Lower leg skin (tissue), 3 donors: ENCODE data around the gene CD200.

Experiments
- POLR2A ChIP-seq, 2 donors: fragments of 450-650 bp; IDR thresholded peaks; one replicate each; pipeline ENCODE4 v1.6.1; 2016 to 2017; ENCODE audit warnings: antibody characterized with exemption in 2 of 2, mild to moderate bottlenecking in 1 of 2, moderate library complexity in 1 of 2
- TF ChIP-seq, protein P1 (sequence below), 3 donors: fragments of 450-650 bp; IDR thresholded peaks; one replicate each; pipeline ENCODE4 v1.5.1; 2016; ENCODE audit warnings: antibody characterized with exemption in 3 of 3, mild to moderate bottlenecking in 3 of 3, moderate library complexity in 2 of 3

- TF ChIP-seq, protein P1, sequence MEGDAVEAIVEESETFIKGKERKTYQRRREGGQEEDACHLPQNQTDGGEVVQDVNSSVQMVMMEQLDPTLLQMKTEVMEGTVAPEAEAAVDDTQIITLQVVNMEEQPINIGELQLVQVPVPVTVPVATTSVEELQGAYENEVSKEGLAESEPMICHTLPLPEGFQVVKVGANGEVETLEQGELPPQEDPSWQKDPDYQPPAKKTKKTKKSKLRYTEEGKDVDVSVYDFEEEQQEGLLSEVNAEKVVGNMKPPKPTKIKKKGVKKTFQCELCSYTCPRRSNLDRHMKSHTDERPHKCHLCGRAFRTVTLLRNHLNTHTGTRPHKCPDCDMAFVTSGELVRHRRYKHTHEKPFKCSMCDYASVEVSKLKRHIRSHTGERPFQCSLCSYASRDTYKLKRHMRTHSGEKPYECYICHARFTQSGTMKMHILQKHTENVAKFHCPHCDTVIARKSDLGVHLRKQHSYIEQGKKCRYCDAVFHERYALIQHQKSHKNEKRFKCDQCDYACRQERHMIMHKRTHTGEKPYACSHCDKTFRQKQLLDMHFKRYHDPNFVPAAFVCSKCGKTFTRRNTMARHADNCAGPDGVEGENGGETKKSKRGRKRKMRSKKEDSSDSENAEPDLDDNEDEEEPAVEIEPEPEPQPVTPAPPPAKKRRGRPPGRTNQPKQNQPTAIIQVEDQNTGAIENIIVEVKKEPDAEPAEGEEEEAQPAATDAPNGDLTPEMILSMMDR (IDR thresholded peaks at IDR 0.05) = no peak
- TF ChIP-seq POLR2A (IDR thresholded peaks at IDR 0.05) = no peak
Measured at GRCh38 chr3:112376992-112377391, 44.0 kb downstream of the CD200 start.
